NOMO-1 (cell line): ENCODE measurements around the gene IMPA2.
A peak's percentile ranks its signal among the peaks of the same experiment; 100 is the strongest.

Experiments used
- DNase-seq, 2 experiments: peaks; one replicate each; lab custom pipeline; 2025; ENCODE audit not compliant: unreplicated experiment in 2 of 2; lab: John Stamatoyannopoulos, UW

The IMPA2 gene

DNA sequence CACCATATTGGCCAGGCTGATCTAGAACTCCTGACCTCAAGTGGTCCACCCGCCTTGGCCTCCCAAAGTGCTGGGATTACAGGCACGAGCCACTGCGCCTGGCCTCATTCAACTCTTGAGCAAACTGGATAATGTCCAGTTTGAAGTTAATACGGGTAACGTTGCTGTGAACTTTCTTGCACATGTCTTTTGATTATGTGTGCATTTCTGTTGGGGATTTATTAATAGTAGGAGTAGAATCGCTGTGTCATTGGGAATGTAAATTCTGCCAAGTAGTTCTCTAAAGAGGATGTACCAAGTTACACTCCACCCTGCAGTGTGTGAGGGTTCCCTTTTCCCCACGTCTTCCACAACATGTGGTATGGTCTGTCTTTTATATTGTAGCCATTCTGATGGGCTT, 6.2 kb downstream of the IMPA2 start:
- DNase-seq: peak; percentile 19 to 70

DNA sequence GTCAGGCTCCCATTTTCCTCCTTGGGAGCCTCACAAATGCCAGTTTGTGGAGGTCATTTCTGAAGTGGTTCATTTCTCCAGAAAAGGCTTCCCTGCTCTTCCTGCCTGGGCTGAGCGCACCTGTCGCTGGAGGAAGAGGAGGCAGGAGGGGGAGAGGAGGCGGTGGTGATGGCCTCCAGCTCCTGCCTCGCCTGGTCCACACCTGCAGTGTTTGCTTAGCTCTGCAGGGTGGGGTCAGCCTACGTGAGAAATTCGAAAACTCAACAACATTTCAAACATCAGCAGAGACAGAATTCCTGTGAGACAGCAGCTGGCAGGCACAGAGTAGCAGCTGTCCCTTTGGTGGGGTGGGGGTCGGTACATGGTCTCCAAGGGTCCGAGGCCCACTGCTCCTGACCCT, 7.9 kb downstream of the IMPA2 start:
- no peak for DNase-seq

GRCh38 chr18:11989966-11990380, 8.7 kb downstream of the IMPA2 start:
- no peak for DNase-seq

GRCh38 chr18:11990539-11990938, 9.2 kb downstream of the IMPA2 start:
- DNase-seq: no peak

- DNase-seq: no peak
These were observed 9.9 kb downstream of the IMPA2 start for GRCh38 chr18:11991021-11991795.

- no peak for DNase-seq
These were observed 10.9 kb downstream of the IMPA2 start for GRCh38 chr18:11992096-11992790.

- no peak for DNase-seq
These were observed 12.1 kb downstream of the IMPA2 start for GRCh38 chr18:11993264-11993916.

DNA sequence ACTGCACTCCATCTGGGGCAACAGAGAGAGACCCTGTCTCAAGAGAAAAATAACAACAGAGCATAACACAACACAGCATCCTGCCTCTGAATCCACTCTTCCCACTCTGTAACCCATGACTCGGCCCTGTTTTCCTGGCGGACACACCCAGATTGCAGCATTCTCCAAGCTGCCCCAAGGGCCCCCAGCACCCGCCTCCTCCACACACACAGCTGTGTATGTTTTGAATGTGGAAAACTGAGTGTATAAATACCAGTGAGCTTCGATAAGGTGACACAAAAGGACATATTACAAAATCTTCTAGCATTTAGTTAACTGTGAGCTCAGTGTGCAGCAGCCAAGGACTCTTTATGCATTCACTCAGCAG, 13.0 kb downstream of the IMPA2 start:
- DNase-seq: no peak

DNA sequence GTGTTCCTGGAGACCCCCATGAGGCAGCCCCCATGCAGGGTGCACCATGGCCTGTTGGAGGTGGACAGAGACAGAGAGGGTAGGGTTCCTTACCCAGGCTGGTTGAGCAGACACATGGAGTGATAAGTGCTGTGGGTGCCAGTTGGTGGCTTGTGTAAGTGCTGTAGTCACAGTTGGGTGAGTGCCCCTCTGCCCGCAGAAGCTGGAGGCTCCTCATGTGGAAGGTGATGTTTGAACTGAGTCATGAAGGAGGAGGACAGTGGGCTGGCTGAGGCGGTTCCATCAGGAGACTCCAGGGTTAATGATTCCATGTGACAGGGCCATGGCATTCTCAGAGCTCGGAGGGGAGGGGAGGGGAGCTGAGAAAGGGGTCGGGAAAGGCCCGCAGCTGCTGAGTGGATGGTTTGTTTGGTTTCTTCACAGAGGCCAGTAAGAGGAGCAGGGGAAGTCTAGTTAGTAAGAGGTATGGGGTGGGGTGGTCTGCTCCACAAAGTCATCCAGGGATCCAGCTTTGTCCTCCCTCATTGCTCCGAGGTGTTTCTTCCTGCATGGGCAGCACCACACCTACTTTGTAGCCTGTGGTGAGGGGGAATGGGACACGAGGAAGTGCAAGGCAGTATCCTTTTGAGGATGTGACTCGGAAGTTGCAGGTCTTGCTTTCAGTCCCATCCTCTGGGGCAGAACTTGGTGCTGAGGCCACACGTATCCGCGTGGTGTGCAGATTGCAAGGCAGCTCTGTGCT, 13.6 kb downstream of the IMPA2 start:
- DNase-seq: peak in 1 of 2 experiments; percentile 21

DNA sequence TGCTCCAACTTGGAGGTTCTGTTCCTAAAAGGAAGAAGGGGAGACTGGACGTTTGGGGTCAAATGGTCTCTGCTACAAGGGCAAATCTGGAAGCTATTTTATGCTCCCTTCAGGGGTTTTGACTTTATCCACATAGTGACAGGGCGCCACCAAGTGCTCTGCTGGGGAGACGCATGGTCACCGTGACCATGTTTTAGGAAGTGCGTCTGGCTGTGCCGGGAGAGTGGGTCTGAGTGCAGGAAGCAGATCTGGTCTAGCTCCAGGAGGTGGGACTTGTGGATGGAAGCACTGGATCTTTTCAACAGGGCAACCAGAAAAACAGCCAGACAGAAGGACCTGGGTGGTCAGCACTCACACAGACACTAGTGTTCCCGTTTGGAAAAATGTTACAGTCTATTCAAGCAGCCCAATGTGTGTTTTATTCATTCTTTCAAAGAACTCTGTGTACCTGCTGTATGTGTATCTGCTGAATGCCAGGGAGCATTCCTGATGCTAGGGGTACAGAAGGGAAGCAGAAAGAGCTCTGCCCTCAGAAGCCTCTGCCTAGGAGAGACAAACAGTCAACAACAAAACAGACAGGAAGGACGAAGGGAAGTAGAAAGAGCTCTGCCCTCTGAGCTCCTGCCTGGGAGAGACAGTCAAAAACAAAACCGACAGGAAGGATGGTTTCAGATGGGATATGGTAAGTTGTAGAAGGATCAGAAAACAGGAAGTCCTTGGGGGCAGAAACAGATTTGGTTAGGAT, 14.3 kb downstream of the IMPA2 start:
- peak; percentile 62 to 85 for DNase-seq

DNA sequence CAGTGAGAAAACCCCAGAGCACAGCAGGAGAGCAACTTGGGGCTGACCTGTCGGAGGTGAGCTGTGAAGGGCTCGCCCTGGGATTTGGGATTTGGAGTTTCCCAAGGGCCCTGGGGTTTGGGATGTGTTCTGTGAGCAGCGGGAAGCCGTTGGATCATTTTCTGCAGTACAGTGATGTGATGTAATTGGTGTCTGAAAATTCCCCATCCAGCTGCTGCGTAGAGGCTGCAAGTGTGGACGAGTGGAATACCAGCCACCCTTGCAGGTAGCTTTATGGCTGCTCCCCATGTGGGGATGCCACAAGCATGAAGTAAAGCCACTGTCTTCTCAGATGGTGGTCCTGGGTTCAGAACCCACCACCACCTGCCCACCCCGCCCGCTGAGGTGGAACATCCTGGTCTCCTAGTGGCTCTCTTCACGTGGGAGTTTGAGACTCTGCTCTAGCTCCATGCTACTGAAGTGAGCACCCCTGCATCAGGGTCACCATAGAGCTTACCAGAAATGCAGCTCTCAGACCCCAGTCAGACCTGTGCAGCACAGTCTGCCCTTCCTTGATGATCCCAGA, 15.0 kb downstream of the IMPA2 start:
- DNase-seq: no peak

- no peak for DNase-seq
These were observed 15.6 kb downstream of the IMPA2 start for GRCh38 chr18:11996907-11997306.

DNA sequence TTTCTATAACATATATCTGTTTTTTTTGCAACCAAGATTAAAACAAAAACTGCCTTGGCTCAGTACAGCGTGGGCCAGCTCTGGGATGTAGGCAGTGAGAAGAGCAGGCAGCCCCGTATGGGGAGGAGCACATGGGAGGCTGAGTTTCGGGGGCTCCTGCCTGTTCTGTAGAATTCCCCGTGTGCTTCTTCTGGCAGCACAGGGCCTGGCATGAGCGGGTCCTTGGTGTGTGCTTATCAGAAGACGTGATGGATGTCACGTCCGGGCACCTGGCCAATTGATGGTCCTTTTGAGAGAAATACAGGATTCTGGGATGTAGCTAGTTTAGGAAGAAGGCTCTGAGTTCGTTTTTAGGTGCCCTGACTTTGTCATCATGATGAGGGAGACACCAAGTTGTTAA, 16.2 kb downstream of the IMPA2 start:
- DNase-seq: no peak

GRCh38 chr18:11998193-11998592, 16.9 kb downstream of the IMPA2 start:
- DNase-seq: no peak

DNA sequence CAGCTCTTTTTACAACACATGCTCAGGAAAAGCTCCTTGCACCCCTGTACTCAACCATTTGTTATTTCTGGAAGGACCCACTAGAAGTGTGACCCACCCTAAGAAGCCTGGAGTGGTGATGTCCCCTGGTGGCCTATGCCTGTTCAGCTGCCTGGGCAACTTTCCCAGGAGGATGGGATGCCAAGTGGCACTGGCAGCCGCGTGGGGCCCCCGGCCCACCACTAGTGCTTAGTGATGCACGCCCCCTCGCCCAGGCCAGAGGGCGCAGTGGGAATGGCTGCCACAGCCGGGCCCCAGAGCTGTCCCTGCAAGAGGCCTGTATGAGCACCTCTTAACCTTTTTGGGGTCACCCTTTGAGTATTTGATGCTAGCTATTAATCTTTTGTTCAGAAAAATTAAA, 18.1 kb downstream of the IMPA2 start:
- DNase-seq: no peak

- no peak for DNase-seq
These were observed 18.9 kb downstream of the IMPA2 start for GRCh38 chr18:12000072-12000659.

DNA sequence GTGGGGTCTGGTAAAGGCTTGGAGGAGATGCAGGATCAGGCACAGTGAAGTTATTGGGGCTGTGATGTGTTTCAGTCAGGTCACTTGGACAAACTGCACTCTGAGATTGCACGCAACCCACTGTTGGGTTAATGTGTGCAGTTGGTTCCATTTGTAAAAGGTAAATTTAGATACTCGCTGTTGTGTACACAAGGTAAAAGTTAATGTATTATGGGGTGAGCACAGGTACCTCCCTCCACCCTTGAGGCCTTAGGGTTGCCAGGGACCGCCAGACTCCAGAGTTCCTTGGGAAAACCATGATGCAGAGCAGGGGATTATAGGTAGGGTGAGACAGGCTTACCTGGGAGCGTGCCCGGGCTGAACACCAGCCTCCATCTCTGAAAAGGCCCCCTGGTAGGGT, 20.1 kb downstream of the IMPA2 start:
- no peak for DNase-seq

GRCh38 chr18:12003894-12004293, 22.6 kb downstream of the IMPA2 start:
- DNase-seq: no peak

GRCh38 chr18:12005538-12006487, 24.5 kb downstream of the IMPA2 start:
- DNase-seq: no peak
